C4-2B (cell line): ENCODE data around the gene PLCG1.

Experiments used
- ZFX ChIP-seq: fragments of 450-650 bp; IDR thresholded peaks from 2 replicates; pipeline ENCODE4 v1.6.1; 2017
- TF ChIP-seq, protein P1 (sequence below): fragments of 450-650 bp; conservative IDR thresholded peaks from 2 replicates; pipeline ENCODE4 v1.5.1; 2017; ENCODE audit warnings: mild to moderate bottlenecking

DNA sequence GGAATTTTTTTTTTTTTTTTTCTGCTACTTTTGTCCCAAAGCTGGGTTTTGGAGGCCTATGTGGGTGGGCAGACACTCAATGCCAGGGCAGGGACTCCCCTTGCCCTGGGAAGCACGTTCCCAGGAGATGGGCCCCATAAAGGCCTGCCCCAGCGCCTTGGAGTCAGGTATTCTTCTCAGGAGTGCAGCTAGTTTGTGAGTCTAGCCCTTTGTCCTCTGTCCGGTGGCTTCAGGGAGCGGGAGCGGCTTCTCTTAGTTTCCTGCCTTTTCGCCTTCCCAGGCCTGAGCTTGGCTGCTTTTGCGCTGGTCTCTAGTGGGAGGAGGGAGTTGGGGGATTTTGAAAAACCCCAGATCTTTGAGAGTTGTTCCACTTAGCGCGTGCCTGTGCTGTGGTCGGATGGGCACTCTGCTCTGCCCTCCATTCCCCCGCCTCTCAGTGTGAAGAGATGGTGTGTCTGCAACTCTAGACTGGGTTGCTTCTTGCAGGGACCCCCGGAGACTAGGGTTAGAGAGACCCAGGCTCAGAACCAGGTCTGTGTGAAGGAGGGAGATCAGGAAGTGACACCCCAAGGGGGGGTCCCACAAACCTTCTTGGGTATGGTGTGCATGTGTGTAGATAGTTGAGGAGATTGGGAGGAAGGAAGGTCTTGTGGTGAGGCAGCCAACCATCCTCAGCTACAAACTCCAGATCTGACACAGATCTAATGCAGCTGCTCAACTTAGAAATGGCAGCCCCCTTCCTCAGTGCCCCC, 1.3 kb downstream of the PLCG1 start:
- TF ChIP-seq, protein P1, sequence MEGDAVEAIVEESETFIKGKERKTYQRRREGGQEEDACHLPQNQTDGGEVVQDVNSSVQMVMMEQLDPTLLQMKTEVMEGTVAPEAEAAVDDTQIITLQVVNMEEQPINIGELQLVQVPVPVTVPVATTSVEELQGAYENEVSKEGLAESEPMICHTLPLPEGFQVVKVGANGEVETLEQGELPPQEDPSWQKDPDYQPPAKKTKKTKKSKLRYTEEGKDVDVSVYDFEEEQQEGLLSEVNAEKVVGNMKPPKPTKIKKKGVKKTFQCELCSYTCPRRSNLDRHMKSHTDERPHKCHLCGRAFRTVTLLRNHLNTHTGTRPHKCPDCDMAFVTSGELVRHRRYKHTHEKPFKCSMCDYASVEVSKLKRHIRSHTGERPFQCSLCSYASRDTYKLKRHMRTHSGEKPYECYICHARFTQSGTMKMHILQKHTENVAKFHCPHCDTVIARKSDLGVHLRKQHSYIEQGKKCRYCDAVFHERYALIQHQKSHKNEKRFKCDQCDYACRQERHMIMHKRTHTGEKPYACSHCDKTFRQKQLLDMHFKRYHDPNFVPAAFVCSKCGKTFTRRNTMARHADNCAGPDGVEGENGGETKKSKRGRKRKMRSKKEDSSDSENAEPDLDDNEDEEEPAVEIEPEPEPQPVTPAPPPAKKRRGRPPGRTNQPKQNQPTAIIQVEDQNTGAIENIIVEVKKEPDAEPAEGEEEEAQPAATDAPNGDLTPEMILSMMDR = no peak
- TF ChIP-seq ZFX = no peak
